Activated CD8-positive, alpha-beta memory T cell treated with anti-CD3 and anti-CD28 coated beads for 4 hours (primary cell): ENCODE measurements around the gene PIGL.
"Not testable (repeated sequence)": the region's sequence is repeated elsewhere in the genome, so short reads cannot be mapped to it uniquely, and the experiment has no call there.

Source experiments
- DNase-seq, 2 donors: peaks; one replicate each; pipeline ENCODE4 v3.0.0-alpha.2; 2020; ENCODE audit warnings: low read depth in 2 of 2

Gene PIGL

DNA sequence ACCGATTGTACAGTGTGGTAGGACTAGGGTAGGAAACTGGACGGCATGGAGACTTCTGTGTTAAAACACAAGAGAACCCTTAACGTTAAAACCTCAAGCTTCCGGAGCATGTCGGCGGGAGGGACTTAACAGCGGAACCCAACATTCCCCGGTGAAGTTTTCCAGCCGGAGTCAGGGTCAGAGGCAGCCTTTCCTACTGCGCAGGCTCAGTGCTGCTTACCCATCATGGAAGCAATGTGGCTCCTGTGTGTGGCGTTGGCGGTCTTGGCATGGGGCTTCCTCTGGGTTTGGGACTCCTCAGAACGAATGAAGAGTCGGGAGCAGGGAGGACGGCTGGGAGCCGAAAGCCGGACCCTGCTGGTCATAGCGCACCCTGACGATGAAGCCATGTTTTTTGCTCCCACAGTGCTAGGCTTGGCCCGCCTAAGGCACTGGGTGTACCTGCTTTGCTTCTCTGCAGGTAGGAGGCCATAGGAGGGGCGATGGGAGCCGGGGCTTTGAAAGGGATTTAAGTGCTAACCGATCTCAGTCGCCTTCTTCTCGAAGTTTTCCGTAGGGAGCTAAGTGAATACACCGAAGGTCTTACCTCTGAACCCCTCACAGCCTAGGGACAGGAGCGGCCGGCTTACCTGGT is at the start of gene PIGL:
PIGL (plus strand) TSS at position 209 of the 634 bp plus-strand sequence; CDS start at position 226, 17 bp downstream.
- peak; percentile 76 to 85 for DNase-seq

DNA sequence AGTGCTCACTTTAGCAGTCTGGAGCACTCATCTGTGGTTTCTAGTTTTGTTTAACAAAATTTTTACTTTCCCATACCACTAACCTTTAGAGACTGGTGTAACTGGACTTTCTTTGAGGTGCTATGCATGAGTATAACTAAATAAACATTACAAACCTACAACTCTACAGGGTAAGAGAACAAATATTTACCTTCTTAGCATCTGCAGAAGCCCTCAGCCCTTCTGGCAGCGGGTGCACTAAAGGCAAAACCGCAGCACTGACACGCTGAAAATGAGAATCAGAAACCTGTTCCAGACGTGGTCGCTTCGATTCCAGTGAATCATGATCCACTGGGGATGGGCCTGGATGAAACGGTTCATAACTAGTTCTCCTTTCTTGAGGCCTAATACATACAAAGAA is 45.4 kb upstream of the PIGL start:
- DNase-seq, result no peak

DNA sequence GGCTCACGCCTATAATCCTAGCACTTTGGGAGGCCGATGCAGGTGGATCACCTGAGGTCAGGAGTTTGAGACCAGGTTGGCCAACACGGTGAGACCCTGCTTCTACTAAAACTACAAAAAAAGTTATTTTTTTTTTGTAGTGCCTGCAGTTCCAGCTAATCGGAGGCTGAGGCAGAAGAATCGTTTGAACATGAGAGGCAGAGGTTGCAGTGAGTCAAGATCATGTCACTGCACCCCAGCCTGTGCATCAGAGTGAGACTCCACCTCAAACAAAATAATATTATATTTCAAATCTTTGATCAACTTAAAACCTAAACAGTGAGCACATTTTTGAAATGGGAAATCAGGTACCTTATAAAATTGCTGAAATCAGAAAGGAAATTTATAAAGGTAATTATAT is 38.2 kb upstream of the PIGL start:
- DNase-seq, result no peak

DNA sequence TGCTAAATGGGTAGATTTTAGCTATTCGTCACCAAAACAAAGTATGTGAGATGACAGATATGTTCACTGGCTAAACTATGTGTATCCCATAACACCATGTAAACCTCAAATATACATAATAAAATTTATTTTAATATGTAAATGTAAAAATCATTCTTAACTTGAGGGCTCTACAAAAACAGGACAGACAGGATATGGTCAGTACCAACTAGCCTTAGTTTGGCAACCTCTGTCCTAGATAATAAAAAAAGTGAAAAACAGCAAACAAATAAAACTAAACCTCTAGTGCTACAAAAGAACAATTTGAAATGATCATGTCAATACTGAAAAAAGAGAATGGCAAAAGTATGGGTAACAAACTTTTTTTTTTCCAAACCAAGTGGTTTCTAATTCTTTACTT is 35.4 kb upstream of the PIGL start:
- no peak for DNase-seq

GRCh38 chr17:16187642-16188041 is 29.4 kb upstream of the PIGL start:
- DNase-seq, result no peak

DNA sequence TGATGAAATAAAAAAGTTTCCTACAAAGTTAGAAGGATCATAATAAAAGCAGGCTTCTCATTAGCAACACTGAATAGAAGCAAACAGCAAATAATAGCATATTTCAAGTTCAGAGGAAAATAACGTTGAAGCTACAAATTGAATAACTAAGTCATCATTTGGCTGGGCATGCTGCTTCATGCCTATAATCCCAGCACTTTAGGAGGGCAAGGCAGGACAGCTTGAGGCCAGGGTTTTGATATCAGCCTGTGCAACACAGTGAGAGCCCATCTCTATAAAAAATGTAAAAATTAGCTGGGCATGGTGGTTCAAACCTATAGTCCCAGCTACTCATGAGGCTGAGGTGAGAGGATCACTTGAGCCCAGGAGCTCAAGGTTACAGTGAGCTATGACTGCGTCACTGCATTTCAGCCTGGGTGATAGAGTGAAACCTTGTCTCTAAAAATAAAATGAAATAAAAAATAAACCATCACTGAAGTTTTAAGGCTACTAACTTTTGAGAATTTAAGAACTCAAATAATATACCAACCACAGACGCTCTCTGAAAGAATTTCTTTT is 27.1 kb upstream of the PIGL start:
- no peak for DNase-seq

DNA sequence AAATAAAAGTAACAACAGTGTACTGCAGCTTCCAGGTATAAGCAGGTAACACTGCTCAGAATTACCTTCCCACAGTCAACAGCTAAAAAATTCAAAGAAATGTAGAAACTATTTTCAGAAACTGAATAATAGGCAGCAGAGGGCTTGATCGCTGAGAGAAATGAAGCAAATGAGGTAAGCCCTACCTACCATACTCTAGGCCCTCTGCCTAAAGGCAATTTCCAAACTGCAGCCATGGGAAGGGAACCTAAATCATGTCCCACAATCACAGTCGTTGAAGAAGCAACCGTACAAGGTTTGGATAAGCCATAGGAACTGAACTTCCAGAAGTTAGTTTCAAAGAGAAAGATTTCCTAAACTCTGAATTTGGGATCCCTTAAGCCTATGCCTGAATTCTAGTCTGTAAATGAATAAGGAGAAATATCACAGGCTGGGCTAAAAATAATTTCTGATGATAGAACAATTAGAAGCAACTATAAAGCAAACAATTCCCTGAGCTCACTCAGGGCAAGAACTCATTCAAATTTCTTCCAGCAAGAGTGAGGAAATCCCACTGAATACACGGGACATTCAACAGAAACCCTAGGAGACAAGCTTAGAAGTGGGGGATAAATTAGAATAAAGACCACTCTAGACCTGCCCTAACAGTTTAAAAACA is 26.2 kb upstream of the PIGL start:
- no peak for DNase-seq

DNA sequence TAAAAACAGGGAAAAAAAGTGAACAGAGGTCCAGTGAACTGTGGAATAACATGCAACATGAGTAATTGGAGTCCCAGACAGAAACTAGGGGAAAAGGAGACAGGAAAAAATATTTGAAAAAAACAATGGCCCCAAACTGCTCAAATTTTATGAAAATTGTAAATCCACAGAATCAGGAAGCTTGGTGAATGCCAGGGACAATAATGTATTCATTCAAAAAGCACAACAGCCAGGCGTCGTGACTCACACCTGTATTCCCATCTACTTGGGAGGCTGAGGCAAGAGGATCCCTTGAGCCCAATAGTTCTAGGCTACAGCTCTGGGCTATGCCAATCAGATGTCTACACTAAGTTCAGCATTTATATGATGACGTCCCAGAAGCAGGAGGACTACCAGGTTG is 25.4 kb upstream of the PIGL start:
- no peak for DNase-seq

DNA sequence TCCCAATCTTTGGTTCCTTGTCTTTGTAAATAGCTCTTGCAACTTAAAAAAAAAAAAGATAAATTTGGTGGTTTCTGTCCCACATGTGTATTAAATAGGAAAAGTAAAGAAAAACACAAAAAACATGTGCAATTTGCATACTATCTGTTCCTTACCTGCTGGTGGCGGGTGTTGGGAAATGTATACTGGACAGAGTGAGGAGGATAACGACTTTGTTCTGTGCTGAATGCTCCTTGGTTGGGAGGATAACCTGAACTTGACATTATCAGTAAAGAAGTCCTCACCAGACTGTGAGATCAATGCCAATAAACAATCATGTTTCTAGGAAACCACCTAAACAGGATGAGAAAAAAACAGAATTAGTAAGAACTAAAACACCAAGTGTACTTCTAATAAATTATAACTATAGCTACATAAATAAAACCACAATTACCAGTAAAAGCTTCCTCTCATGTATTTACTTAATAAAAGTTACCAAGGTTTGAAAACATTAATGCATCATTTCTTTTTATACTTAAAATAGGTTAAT is 22.6 kb upstream of the PIGL start:
- not testable (repeated sequence) for DNase-seq

DNA sequence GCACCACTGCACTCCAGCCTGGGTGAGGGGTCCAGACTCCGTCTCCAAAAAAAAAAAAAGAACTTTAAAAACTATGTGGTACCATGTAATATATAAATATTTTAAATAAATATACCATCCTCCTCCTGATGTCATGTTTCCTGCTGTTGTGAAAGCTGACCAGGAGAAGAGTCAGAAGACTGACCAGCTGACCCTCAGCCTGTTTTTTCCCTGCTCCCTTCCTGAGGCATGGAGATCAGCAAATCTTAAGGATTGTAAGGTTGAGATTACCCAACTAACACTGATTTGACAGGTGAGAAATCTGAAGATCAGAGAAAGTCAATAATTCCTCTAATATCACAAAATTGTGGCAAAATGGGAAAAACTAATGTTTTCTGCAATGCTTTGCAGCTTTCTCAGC is 19.7 kb upstream of the PIGL start:
- no peak for DNase-seq

- DNase-seq, result no peak
These were observed 17.9 kb upstream of the PIGL start for GRCh38 chr17:16199093-16199492.

GRCh38 chr17:16201693-16202131 is 15.3 kb upstream of the PIGL start:
- not testable (repeated sequence) for DNase-seq

DNA sequence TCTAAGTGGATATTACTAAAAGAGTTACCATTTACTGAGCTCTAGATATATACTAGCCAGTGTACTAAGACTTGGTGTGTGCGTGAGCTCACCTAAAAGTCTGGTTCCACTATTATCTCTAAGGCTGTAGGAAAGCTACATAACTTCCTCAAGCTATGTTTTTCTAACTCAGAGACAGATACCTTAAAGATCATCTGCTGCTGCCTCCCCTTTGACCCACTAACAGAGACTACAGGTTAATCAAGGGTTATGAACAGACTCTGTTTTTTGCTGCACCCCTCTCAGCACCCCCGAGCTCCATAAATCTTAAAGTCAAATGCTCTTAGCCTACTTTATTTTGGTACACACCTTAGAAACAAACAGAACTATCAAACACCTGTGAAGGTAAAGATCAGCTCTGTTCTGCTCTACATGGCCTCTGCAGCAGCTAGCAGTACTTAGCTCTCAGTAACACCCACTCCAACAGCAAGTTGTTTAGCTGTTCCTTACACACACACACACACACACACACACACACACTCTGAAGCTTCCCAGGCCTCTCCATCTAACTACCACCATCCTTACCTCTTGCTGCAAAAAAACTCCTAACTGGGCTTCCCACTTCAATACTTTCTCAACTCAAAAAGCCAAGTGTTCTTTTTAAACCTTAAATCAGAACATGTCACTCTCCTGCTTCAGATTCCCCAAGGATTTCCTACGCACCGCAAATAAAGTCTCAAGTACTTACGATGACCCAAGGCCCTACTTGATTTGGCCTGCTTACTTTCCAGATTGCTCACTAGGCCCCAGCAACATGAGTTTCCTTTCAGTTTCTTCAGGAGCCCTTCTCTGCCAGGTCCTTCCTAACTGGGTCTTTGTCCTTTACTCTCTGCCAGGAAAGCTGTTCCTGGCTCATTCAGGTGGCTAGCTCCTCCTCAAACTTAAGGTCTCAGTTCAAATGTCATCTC is 14.2 kb upstream of the PIGL start:
- DNase-seq, result not testable (repeated sequence)

DNA sequence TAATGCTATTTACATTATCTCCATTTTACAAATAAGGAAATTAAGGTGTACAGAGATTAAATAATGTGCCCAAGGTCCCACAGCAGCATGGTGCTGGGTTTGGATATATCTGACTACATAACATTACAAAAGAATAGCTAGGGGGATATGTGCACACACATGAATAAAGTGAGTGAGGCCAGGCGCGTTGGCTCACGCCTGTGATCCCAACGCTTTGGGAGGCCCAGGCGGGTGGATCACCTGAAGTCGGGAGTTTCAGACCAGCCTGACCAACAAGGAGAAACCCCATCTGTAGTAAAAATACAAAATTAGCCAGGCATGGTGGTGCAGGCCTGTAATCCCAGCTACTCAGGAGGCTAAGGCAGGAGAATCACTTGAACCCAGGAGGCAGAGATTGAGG is 12.2 kb upstream of the PIGL start:
- DNase-seq, result not testable (repeated sequence)

DNA sequence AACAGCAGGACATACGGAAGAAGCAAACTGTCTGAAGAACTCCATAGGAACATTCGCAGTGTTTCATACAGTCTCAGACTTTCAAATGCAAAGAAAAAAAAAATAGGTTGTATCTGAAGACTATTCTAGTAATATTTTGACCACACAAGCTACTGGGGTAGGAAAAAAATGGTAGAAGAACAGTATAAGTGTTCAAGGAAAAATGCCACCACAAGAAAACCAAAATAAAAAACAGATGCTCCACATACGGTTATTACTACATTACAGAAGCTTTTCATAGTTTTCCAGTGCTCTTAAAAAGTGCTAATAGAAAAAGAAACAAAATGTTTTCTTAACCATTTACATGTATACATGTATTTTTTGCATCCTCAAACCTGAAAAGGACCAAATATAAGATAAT is 5.4 kb upstream of the PIGL start:
- no peak for DNase-seq

DNA sequence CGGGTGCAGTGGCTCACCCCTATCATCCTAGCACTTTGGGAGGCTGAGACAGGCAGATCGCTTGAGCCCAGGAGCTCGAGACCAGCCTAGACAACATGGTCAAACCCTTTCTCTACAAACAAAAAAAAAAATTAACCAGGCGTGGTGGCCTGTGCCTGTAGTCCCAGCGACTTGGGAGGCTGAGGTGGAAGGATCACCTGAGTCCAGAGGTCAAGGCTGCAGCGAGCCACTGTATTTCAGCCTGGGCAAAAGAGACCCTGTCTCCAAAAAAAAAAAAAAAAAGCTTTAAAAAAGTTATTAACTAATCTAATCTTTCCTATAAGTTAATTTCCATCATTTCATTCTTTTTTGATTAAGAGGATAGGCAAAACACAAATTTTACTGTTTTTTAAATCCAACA is 4.2 kb upstream of the PIGL start:
- no peak for DNase-seq

GRCh38 chr17:16214190-16215001 is 2.6 kb upstream of the PIGL start:
- DNase-seq, result no peak

DNA sequence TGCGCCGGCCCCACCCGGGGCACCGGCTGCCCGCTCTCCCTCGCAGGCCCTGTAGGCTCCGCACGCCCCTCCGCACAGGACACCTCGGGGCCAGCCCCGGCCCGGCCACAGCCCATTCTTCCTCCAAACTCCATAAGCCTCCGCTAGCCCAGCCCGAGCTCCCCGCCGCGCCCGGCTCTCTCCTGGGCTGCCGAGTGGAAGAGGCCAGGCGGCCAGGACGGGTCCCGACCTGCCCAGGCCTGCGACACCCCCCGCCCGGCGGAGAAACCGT is 2.1 kb upstream of the PIGL start:
- no peak for DNase-seq

DNA sequence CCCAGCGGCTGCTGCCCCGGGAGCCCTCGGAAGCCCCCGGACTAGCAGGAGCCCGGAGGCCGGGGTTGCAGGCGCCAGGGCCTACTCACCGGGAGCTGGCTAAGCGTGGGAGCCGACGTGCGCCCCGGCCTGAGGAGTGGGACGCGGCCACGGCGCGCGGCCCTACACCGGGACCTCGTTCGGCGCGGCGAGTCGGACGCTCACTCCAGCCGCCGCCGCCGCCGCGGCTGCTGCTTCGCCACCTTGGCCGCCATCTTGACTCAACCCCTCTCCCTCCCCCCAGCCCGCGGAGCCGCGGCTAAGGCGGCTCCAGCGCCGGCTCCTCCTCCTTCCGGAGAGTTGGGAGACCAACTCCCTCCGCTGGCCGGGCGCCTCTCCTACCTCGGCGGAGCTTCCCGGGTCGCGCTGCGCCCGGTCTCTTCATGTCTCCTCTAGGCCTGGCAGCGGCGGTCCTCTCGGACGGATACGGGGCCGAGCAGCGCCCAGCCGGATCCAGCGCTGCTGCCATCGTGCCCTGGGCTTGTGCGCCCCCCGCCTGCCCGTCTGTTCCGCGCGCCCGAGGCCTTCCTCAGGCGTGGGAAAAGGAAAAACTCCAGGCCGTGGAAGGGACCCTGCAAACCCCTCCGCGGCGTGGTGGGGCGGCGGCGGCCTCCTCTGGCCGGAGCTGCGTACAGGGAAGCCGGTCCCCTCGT is 1.6 kb upstream of the PIGL start, which contains the start of gene NCOR1:
NCOR1 (minus strand) TSS at position 262 of the 692 bp plus-strand sequence. CDS start 20,965 bp downstream, outside the sequence.
- peak; percentile 73 to 81 for DNase-seq

GRCh38 chr17:16215965-16216316 is 1.1 kb upstream of the PIGL start:
- no peak for DNase-seq
